ENCODE data around the gene HBS1L.

The HBS1L gene

DNA sequence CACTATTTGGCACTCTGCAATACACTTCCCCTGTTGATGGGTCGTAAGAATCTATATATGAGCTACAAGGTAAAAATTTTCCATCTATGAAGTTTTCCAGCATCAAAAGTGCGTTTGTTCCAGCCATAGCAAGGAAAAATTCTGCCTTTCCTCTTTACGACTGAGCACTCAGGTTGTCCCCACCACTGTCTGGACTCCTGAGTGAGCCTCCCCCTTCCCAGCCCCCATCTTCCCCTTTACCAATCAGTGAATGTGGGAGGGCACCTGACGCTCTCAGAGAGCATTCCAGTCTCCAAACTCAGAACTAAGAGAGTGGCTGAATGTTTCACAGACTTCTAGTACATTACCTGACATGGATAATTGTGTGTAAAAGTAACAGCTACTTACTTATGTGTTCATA lies 104.7 kb downstream of the HBS1L start, which contains the start of gene ALDH8A1:
ALDH8A1 (minus strand) TSS at position 175 of the 400 bp plus-strand sequence; CDS start at position 127, 48 bp downstream.
- DNase-seq (ENCODE audit: low read depth), result no peak

DNA sequence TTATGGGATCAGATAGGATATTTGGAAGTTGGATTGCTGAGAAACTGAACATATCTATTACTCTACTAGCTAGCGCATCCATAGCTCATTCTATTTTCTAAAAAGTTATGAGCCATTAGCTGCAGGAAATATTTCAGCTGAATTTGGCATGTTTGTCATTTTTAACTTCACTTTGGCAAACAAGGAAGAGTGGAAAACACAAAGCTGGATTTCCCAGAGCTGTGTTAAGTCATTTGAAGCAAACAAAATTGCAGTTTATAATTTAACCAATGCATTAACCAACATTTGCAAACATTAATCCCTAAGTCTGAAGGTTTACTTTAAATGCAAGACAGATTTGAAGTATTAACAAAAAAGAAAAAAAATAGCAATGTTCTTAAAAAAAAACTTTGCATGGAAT lies 105.9 kb downstream of the HBS1L start:
- DNase-seq (ENCODE audit: low read depth), result no peak

DNA sequence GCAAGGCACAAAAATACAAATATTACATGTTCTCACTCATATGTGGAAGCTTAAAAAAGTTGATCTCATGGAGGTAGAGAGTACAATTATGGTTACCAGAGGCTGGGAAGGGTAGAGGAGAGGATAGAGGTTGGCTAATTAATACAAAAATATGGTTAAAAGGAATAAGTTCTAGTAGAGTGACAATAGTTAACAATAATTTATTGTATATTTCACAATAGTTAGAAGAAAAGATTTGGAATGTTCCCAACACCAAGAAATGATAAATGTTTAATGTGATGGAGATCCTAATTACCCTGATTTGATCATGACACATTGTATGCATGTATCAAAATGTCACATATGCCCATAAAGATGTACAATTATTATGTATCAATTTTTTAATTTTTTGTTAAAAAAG lies 106.5 kb downstream of the HBS1L start:
- DNase-seq (ENCODE audit: low read depth), result no peak

DNA sequence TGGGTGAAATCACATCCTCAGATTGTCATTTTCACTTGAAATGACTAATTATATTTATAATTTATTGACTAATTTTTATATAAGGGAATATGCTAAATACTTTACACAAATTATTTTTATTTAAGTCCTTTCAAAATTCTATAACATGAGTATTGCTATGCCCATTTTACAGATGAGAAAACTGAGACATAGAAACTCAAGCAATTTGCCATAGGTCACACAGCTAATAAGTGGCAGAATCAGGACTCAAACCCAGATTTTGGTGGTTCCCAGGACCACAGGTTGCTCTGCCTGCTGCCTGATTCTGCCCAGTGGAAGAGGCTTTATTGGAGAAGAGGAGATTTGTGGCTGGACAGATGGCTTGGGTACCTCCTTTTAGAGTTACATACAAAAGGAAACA lies 109.6 kb downstream of the HBS1L start:
- no peak for DNase-seq (ENCODE audit: low read depth)

DNA sequence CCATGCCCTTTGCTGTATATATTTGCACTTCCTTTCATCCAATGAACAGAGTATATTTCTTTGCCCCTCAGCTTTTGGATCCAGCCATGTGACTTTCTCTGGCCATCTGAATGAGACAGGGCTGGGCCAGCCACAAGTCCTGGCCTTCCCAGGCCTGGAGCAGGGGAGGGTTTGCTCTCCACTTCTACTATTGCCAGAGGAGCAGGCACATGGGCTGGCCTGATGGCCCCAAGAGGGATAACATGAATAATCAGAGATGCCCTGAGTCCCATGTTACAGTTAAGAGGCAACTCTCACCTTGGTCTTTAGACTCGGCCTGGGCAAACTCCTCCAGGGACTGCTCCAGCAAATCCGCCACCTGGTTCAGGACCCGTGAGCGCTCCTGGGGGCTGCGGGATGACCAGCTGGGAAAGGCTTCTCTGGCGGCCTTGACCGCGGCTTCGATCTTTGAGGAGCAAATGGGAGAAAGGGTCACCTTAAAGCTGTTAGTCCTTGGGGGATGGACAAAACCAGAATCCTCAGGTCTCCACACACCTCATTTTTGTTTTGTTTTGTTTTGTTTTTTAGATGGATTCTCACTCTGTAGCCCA lies 111.0 kb downstream of the HBS1L start:
- DNase-seq (ENCODE audit: low read depth), result no peak

DNA sequence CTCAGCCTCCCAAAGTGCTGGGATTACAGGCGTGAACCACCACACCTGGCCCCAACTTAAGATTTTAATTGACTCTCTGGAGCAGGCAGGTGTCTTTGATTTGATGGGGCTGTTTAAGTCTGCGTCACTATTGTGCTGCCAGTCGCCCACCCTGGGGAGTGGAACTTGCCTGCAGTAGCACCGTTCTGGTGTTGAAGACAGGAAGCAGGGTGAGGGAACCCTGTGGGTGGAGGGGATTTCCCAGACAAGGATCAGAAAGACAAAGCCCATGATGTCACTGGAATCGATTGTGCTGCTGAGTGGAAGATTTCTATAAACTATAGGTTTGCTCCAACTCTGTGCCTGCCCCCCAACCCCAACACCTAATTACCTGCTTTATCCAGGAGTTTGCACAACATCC lies 115.7 kb downstream of the HBS1L start:
- DNase-seq (ENCODE audit: low read depth), result peak; percentile 79

DNA sequence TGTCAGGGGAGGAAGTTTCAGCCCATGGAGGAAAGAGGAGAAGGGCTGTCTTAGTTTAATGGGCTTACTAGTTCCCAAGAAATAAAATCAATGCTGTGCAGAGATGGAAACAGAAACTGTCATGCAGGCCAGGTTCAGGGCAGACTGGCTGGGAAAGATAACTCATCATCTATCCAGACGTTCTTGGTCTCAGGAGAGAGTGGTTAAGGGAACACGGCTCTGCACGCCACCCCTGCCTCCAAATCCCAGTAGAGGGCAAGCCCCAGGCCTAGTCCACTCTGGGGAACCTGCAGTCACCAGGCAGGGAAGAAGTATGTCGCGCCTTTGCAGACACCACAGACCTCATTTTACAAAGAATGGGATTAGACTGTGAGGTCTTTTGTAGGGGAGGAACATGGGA lies 117.2 kb downstream of the HBS1L start:
- DNase-seq (ENCODE audit: low read depth), result no peak

DNA sequence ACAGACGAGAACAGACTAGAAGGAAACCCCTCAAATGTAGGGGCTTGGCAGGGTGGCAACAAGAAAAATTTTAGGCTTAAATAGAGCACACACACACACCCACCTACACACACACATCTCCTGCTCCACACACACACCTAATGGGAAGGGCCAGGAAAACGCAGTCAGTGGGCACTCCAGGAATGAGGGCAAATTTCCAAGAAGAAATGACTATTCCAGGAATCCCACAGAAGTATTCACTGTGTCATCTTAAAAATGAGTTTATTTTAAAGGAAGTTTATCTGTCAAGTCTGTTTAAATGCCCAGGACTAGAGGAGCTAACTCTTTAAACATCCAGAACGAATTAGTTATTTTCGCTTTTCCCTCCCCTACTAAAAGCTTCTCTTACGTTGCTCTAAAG lies 117.7 kb downstream of the HBS1L start:
- no peak for DNase-seq (ENCODE audit: low read depth)

DNA sequence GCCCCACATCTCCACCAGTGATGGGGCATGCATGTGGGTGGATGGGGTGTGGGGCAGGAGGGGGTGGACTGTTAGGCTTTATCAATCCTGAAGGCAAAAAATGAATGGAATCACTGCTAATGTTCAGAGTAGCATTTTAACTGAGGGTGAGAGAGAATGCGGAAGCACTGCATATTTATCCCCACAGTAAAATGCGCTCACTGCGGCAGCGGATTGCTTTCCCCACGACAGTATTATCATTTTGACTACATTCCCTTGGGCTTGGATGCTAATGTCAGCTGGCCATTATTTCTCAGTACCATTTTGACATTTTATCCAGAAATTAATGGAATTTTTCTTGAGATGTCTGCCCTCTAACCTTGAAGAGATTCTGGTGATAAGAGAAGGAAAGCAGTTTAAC lies 118.1 kb downstream of the HBS1L start:
- DNase-seq (ENCODE audit: low read depth), result no peak

DNA sequence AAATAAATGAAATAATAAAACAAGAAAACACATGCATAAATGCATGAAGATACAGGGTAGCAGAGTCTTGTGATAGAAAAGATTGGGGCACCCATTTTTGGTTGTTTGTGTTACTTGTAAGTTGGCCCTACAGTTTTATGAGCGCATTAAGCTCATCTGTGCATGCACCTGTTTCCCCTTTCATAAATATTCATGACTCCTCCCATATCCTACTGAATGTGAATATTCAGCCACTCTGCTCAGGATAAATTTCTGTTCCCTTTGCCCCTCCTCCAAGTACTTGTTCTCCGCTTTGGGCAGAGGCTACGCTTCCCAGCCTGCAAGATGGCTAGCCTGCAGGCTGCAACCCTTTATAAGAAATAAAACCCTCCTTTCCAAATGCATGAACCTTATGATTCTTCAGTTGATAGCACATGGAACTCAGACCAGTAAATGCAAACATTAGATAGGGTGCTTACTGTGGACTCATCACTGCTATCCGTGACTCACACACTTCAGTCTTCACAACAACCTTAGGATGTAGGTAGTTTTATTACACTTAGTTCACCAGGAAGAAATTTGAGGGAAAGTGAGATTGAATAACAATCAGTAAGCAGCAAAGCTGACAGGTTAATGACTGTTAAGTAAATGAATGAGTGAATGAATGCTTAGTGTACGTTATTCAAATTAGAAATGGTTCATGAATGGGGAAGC lies 119.7 kb downstream of the HBS1L start:
- no peak for DNase-seq (ENCODE audit: low read depth)

DNA sequence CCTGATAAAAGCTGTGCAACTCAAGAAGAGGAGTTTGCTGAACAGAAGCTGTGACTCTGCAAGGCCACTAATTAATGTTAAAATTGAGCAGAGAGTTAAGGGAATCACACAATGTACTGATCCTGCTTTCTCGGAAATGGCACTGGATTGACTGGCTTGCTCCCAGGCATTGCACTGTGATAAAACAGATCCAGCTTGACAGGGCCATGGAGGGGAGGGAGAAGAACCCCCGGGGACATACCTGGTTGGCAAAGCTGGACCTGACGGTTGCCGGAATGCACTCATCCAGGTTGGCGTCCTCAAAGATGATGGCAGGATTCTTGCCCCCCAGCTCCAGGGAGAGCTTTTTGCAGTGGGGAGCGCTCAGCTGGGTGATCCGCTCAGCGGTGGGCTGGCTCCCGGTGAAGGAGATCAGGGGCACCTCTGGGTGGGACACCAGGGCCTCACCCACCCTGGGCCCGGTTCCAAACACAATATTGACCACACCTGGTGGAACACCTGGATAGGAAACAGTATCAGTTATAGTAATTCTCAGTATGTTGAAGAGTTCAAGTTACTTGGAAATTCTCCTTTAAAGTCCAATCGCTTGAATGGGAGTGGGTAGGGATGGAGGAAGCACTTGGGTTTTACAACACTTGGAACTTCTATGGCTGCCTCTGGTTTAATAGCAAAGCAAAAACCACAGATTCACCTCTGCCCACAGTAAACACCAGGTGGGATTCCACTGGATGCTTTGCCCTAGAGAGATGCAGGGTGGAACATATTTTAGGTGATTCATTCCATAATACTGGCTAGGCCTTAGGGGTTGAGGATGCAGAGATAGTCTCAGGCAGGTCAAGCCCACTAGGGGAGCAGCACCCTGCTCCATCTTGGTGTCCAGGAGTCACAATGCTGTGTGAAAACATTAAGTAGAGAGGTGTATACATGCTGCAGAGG lies 121.8 kb downstream of the HBS1L start:
- no peak for DNase-seq (ENCODE audit: low read depth)

DNA sequence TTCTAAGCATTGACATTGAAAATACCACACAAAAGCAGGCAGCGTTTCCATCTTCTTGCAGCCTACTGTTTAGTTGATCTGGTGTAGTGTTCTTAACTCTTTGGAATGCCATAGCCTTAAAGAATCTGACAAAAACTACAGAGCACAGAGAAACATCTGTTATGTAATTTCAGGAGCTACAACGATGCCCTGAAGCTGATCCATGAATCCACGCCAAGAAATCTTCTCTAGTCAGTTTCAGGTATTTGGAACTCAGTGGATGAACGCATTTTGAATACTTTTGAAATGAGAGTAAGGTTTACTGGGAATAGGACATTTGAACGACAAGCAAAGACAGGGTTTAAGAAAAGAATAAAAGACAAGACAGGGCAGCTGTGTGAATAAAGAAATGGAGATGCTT lies 122.5 kb downstream of the HBS1L start:
- no peak for DNase-seq (ENCODE audit: low read depth)

DNA sequence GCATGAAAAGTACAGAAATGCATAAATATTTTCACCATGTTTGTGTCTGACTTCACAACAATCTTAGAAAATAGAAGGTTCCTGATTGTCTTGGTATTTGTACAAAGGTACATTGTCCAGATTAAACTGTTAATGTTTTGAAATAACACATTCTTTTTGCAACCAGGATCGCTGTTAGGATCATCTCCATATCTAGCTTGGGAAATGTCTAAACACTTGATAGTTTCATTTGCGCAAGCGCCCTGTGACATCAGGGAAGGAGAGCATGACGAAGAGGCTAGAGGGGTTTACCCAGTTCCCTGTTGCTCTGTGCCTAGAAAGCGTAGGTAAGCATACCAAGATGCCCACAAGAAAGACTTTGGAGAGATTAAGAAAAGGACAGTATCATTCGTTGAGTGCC lies 124.2 kb downstream of the HBS1L start:
- no peak for DNase-seq (ENCODE audit: low read depth)

DNA sequence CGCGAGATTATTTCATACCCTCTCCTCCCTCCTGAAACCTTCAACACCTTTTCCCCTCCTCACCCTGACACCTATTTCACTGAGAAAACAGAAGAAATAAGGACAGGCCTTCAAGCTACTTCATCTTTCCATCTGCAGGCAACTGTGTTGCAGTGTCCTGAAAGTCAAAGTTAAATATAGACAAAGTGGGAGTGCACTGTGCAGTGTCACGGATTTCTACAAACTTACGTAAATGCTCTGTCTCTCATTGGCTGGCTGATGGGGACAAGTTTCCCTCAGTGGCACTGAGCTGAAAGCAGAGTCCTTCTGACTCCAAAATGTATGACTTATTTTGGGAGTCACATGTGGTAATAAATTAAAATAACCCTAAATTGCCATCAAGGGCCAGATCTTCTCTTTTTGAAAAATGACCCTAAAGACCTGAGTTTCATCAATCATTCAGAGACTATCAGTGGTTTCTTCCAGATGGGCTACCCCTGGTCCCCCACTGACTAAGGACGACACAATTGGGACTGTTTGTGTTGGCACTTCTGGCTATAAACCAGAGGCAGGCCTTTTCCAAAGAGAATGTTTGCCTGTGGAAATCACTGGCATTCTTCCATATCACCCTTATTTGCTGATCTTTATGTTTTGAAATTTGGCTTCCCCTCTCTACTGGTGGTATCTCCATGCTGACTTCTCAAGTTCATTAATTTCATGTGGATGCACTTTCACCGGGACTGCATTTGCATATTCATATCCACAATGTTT lies 126.3 kb downstream of the HBS1L start:
- no peak for DNase-seq (ENCODE audit: low read depth)

DNA sequence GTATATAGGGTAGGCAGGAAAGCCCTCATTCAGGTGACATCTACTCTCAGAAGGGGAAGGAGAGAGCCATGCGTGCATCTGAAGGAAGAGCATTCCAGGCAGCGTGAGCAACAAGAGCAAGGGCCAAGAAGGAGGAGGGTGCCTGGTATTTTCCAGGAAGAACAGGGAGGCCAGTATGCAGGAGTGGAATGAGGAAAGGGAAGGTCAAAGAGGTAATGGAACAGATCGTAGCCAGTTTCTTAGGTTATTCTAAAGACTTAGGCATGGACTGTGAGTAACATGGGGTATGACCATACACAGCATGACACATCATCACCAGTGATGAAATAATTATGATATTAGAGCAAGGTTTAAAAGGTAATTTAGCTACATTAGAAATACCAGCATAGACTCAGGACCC lies 128.8 kb downstream of the HBS1L start:
- DNase-seq (ENCODE audit: low read depth), result no peak

DNA sequence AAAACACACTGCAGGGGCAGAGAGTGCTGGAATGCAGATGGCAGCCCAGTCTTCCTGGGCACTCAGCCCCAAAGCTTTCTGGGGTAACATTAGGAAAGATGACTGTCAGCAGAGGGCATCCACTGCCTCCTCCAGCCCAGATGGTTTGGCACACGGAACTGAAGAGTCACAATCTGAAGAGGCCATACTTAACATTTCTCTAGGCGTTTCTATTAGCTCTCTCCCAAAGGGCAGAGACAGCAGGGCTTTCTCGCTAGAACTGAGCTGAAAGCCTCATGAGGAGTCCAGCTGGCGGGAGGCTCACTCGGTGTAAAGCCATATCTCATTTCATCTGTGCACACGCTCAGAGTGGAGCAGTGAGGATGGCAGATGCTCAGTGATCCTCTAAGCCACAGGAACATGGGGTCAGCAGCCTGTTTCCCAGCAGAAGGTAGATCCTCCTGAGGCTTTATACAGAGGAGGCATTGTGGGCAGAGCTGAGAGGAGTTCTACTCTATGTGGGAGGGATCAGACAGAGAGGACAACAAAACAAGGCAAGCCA lies 132.8 kb downstream of the HBS1L start:
- no peak for DNase-seq (ENCODE audit: low read depth)

DNA sequence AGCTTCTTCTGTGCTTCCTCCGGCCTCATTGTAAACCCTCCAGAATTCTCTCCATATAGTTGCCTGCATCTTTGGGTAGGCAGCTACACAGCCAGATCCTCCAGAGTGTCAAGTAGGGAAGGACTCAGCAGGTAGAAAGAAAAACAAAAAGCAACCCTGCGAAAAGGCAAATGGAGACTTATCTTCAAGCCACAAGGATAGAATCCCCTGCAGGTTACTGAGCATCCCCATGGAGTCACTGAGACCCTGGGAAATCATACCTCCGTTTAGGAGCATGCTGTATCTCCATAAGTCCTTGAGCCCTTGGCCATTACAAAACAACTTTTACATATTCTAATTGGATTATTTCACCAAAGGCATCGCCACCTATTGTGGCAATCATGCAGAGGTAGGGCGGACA lies 133.3 kb downstream of the HBS1L start:
- DNase-seq (ENCODE audit: low read depth), result no peak

DNA sequence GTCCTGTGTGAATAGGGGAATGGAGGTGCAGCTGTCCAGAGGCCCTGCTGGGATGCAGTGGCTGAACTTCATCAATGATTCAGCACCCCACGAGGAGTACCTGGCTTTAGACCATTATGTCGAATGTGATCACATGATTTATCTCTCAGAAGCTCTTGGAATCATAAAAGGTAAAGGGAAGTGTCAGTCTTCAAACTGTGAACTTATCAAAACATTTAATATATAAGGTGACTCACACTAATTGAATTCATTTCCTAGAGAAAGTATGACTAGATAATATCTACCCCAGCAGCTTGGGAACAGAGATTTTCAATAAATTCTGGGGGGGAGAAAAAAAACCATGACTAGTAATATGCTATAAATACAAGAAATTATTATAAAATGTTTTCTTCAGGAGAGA lies 134.2 kb downstream of the HBS1L start:
- no peak for DNase-seq (ENCODE audit: low read depth)

DNA sequence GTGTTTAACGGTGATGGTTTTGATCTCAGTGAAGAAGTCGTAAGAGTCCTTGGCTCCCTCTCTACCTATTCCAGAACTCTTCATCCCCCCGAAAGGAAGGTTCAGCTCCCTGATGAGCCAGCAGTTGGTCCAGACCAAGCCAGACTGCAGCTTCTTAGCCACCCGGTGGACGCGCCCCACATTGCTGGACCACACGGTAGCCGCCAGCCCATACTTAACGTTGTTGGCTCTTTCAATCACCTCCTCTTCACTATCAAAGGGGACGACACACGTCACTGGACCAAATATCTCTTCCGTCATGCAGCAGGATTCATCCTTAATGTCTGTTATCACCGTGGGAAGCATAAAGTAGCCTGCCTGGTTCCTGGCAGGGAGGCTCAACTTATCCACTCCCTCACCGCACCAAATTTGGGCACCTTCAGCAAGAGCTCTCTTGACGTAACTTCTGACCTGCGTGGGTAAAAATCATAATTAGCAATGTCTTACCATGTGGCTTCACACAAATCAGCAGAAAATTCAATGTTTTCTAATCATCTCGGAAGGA lies 136.1 kb downstream of the HBS1L start:
- no peak for DNase-seq (ENCODE audit: low read depth)

DNA sequence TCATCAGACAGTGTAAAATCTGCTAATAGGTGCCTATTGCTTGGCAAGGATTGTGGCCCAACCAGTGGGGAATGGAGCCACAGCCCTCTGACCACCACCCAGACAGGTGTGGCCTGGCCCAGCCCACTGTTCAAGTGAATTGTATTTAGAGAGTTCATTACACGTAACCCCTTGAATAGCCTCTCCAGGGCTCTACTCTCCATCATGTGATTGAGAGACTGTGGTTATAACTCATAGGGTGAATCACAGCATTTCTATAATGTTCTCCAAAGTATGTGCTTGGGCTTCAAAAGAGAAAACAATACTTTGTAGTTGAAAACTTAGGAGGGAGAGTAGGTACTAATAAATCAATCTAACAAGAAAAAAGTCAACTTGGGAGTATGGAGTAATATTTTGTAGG lies 143.1 kb downstream of the HBS1L start:
- DNase-seq (ENCODE audit: low read depth), result no peak

DNA sequence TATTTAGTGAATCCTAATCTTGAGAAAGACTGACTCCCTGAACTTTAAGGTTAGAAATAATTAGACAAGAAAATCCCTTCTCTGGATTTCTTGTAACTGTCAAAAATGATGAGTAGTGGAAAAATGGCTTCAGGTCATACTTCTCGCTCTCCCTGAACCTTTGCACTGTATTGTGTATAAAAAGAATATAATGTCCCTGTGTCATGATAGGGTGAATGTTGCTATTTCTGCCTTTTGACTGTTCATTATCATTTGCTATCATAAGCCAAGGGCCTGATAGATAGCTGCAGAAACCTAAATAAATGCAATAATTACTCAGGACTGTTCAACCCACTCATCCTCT lies 144.1 kb downstream of the HBS1L start:
- no peak for DNase-seq (ENCODE audit: low read depth)

All from stimulated activated CD4-positive, alpha-beta T cell treated with anti-CD3 and anti-CD28 coated beads, Interleukin-2, amount 100 ng/mL, for 4 hours (primary cell).